ENCODE results near the gene SIK2. TPM values are rescaled to one million over a fixed set of nuclear protein-coding genes. Genes with fewer than 3 reads are reported as not detected.

Gene SIK2
- total RNA-seq, 4 donors from 2014 or later, result 6.1 to 24.3 (median 9.5) TPM

- Histone ChIP-seq H3K4me1 (peaks cover 0 to 21% (median 0%) of the 10 kb centered on the region in 3 donors), H3K9me3 (no peaks in the 10 kb centered on the region), H3K36me3 (peaks cover 0 to 35% (median 0%) of the 10 kb centered on the region in 3 donors), H3K4me3 (no peak overlapping the region), H3K27me3 (no peaks in the 10 kb centered on the region), H3K27ac (no peak overlapping the region)
- intact Hi-C loops (cut with DNase I), result no loop called here
- WGBS, 2 donors, result 97 to 100% methylated on average over 2 of the region's 2 CpGs
- TF ChIP-seq POLR2A (IDR thresholded peaks at IDR 0.05) (no peak), CTCF (IDR thresholded peaks at IDR 0.05) (no peak)
- DNase-seq, result no peak
Measured at GRCh38 chr11:111691176-111691575, 88.9 kb downstream of the SIK2 start.

- no peak overlapping the region for H3K27ac ChIP-seq
- H3K9me3 ChIP-seq, result no peaks in the 10 kb centered on the region
- H3K4me3 ChIP-seq, result no peak overlapping the region
- H3K4me1 ChIP-seq, result peaks cover 0 to 21% (median 0%) of the 10 kb centered on the region in 3 donors
- no peaks in the 10 kb centered on the region for H3K27me3 ChIP-seq
- intact Hi-C loops (cut with DNase I), result no loop called here
- WGBS, 2 donors, result 79 to 88% methylated on average over 3 of the region's 3 CpGs
- no peak for DNase-seq
- H3K36me3 ChIP-seq, result peaks cover 0 to 35% (median 0%) of the 10 kb centered on the region in 3 donors
- no peak for TF ChIP-seq CTCF (IDR thresholded peaks at IDR 0.05)
- no peak for TF ChIP-seq POLR2A (IDR thresholded peaks at IDR 0.05)
Measured at GRCh38 chr11:111691741-111692140, 89.5 kb downstream of the SIK2 start.

- no peak for DNase-seq
- no peak for TF ChIP-seq POLR2A (IDR thresholded peaks at IDR 0.05)
- no peak for TF ChIP-seq CTCF (IDR thresholded peaks at IDR 0.05)
- Histone ChIP-seq H3K4me3 (no peak overlapping the region), H3K27ac (no peak overlapping the region), H3K4me1 (peaks cover 0 to 21% (median 0%) of the 10 kb centered on the region in 3 donors), H3K27me3 (no peaks in the 10 kb centered on the region), H3K9me3 (no peaks in the 10 kb centered on the region), H3K36me3 (peaks cover 0 to 32% (median 0%) of the 10 kb centered on the region in 3 donors)
- 96 to 97% methylated on average over 6 of the region's 6 CpGs for WGBS, 2 donors
- intact Hi-C loops (cut with DNase I), result no loop called here
Measured at GRCh38 chr11:111693224-111693937, 91.1 kb downstream of the SIK2 start.

GRCh38 chr11:111694851-111695250 lies 92.6 kb downstream of the SIK2 start:
- Histone ChIP-seq H3K27me3 (no peaks in the 10 kb centered on the region), H3K4me1 (peaks cover 0 to 21% (median 0%) of the 10 kb centered on the region in 3 donors), H3K27ac (no peak overlapping the region), H3K9me3 (no peaks in the 10 kb centered on the region), H3K36me3 (peaks cover 0 to 21% (median 0%) of the 10 kb centered on the region in 3 donors), H3K4me3 (no peak overlapping the region)
- DNase-seq, result no peak
- 53 to 67% methylated on average over 4 of the region's 4 CpGs for WGBS, 2 donors
- intact Hi-C loops (cut with DNase I), result no loop called here
- TF ChIP-seq POLR2A (IDR thresholded peaks at IDR 0.05), result no peak
- no peak for TF ChIP-seq CTCF (IDR thresholded peaks at IDR 0.05)

- H3K9me3 ChIP-seq, result no peaks in the 10 kb centered on the region
- intact Hi-C loops (cut with DNase I), result no loop called here
- no peak overlapping the region for H3K4me3 ChIP-seq
- TF ChIP-seq CTCF (IDR thresholded peaks at IDR 0.05), result no peak
- no peak for TF ChIP-seq POLR2A (IDR thresholded peaks at IDR 0.05)
- H3K27ac ChIP-seq, result no peak overlapping the region
- DNase-seq, result no peak
- H3K27me3 ChIP-seq, result no peaks in the 10 kb centered on the region
- H3K4me1 ChIP-seq, result peaks cover 0 to 21% (median 0%) of the 10 kb centered on the region in 3 donors
- H3K36me3 ChIP-seq, result peaks cover 0 to 13% (median 0%) of the 10 kb centered on the region in 3 donors
- 50 to 69% methylated on average over 1 of the region's 1 CpG for WGBS, 2 donors
Measured at GRCh38 chr11:111696556-111696955, 94.3 kb downstream of the SIK2 start.

All from esophagus squamous epithelium (tissue), 5 donors.